ENCODE results near the gene PARVB.

Gene PARVB

GRCh38 chr22:44094751-44095302 is 70.7 kb downstream of the PARVB start:
- peaks cover 8 to 12% of the 10 kb centered on the region in 2 donors for H3K36me3 ChIP-seq (ENCODE audit: control insufficient read depth in 1 of 2, insufficient read depth in 2 of 2, low read length in 2 of 2)
- H3K4me3 ChIP-seq (ENCODE audit: low read depth in 1 of 2, low read length in 2 of 2) = no peak overlapping the region
- H3K9me3 ChIP-seq (ENCODE audit: control insufficient read depth in 1 of 2, low read length in 2 of 2) = no peaks in the 10 kb centered on the region

GRCh38 chr22:44096736-44097135 is 72.6 kb downstream of the PARVB start:
- no peak overlapping the region for H3K4me3 ChIP-seq (ENCODE audit: low read depth in 1 of 2, low read length in 2 of 2)
- H3K36me3 ChIP-seq (ENCODE audit: control insufficient read depth in 1 of 2, insufficient read depth in 2 of 2, low read length in 2 of 2) = peaks cover 8 to 12% of the 10 kb centered on the region in 2 donors
- H3K4me1 ChIP-seq (ENCODE audit: control insufficient read depth in 1 of 2, insufficient read depth in 2 of 2, low read length in 2 of 2) = no peaks in the 10 kb centered on the region
- H3K9me3 ChIP-seq (ENCODE audit: control insufficient read depth in 1 of 2, low read length in 2 of 2) = no peaks in the 10 kb centered on the region
- H3K27me3 ChIP-seq (ENCODE audit: low read depth, low read length) = no peaks in the 10 kb centered on the region
- no peak overlapping the region for H3K27ac ChIP-seq (ENCODE audit: low read length)

More at GRCh38 chr22:44094751-44095302, 70.7 kb downstream of the PARVB start:
- H3K27me3 ChIP-seq (ENCODE audit: low read depth, low read length) = no peaks in the 10 kb centered on the region
- no peak overlapping the region for H3K27ac ChIP-seq (ENCODE audit: low read length)
- peaks cover 0 to 12% of the 10 kb centered on the region in 2 donors for H3K4me1 ChIP-seq (ENCODE audit: control insufficient read depth in 1 of 2, insufficient read depth in 2 of 2, low read length in 2 of 2)

- H3K36me3 ChIP-seq (ENCODE audit: control insufficient read depth in 1 of 2, insufficient read depth in 2 of 2, low read length in 2 of 2) = peaks cover 12 to 13% of the 10 kb centered on the region in 2 donors
- no peaks in the 10 kb centered on the region for H3K27me3 ChIP-seq (ENCODE audit: low read depth, low read length)
- H3K9me3 ChIP-seq (ENCODE audit: control insufficient read depth in 1 of 2, low read length in 2 of 2) = no peaks in the 10 kb centered on the region
- no peaks in the 10 kb centered on the region for H3K4me1 ChIP-seq (ENCODE audit: control insufficient read depth in 1 of 2, insufficient read depth in 2 of 2, low read length in 2 of 2)
- H3K27ac ChIP-seq (ENCODE audit: low read length) = no peak overlapping the region
- no peak overlapping the region for H3K4me3 ChIP-seq (ENCODE audit: low read depth in 1 of 2, low read length in 2 of 2)
Measured at GRCh38 chr22:44097263-44098020, 73.3 kb downstream of the PARVB start.

- Histone ChIP-seq H3K4me1 (ENCODE audit: control insufficient read depth in 1 of 2, insufficient read depth in 2 of 2, low read length in 2 of 2) (no peaks in the 10 kb centered on the region), H3K9me3 (ENCODE audit: control insufficient read depth in 1 of 2, low read length in 2 of 2) (no peaks in the 10 kb centered on the region), H3K27me3 (ENCODE audit: low read depth, low read length) (no peaks in the 10 kb centered on the region), H3K4me3 (ENCODE audit: low read depth in 1 of 2, low read length in 2 of 2) (no peak overlapping the region), H3K27ac (ENCODE audit: low read length) (no peak overlapping the region), H3K36me3 (ENCODE audit: control insufficient read depth in 1 of 2, insufficient read depth in 2 of 2, low read length in 2 of 2) (peaks cover 10 to 12% of the 10 kb centered on the region in 2 donors)
Measured at GRCh38 chr22:44098021-44098739, 74.1 kb downstream of the PARVB start.

- Histone ChIP-seq H3K4me1 (ENCODE audit: control insufficient read depth in 1 of 2, insufficient read depth in 2 of 2, low read length in 2 of 2) (no peaks in the 10 kb centered on the region), H3K4me3 (ENCODE audit: low read depth in 1 of 2, low read length in 2 of 2) (no peak overlapping the region), H3K27ac (ENCODE audit: low read length) (no peak overlapping the region), H3K9me3 (ENCODE audit: control insufficient read depth in 1 of 2, low read length in 2 of 2) (no peaks in the 10 kb centered on the region), H3K36me3 (ENCODE audit: control insufficient read depth in 1 of 2, insufficient read depth in 2 of 2, low read length in 2 of 2) (peaks cover 10 to 12% of the 10 kb centered on the region in 2 donors), H3K27me3 (ENCODE audit: low read depth, low read length) (no peaks in the 10 kb centered on the region)
Measured at GRCh38 chr22:44098966-44099530, 74.9 kb downstream of the PARVB start.

- no peaks in the 10 kb centered on the region for H3K9me3 ChIP-seq (ENCODE audit: control insufficient read depth in 1 of 2, low read length in 2 of 2)
- no peaks in the 10 kb centered on the region for H3K27me3 ChIP-seq (ENCODE audit: low read depth, low read length)
- H3K4me1 ChIP-seq (ENCODE audit: control insufficient read depth in 1 of 2, insufficient read depth in 2 of 2, low read length in 2 of 2) = no peaks in the 10 kb centered on the region
- peaks cover 12 to 13% of the 10 kb centered on the region in 2 donors for H3K36me3 ChIP-seq (ENCODE audit: control insufficient read depth in 1 of 2, insufficient read depth in 2 of 2, low read length in 2 of 2)
- no peak overlapping the region for H3K27ac ChIP-seq (ENCODE audit: low read length)
- H3K4me3 ChIP-seq (ENCODE audit: low read depth in 1 of 2, low read length in 2 of 2) = no peak overlapping the region
Measured at GRCh38 chr22:44099696-44100095, 75.6 kb downstream of the PARVB start.

- no peaks in the 10 kb centered on the region for H3K27me3 ChIP-seq (ENCODE audit: low read depth, low read length)
Measured at GRCh38 chr22:44100411-44100810, 76.3 kb downstream of the PARVB start.

GRCh38 chr22:44102121-44102520 is 78.0 kb downstream of the PARVB start:
- Histone ChIP-seq H3K27ac (ENCODE audit: low read length) (no peak overlapping the region), H3K4me3 (ENCODE audit: low read depth in 1 of 2, low read length in 2 of 2) (no peak overlapping the region), H3K4me1 (ENCODE audit: control insufficient read depth in 1 of 2, insufficient read depth in 2 of 2, low read length in 2 of 2) (no peaks in the 10 kb centered on the region), H3K36me3 (ENCODE audit: control insufficient read depth in 1 of 2, insufficient read depth in 2 of 2, low read length in 2 of 2) (peaks cover 8 to 10% of the 10 kb centered on the region in 2 donors), H3K27me3 (ENCODE audit: low read depth, low read length) (no peaks in the 10 kb centered on the region), H3K9me3 (ENCODE audit: control insufficient read depth in 1 of 2, low read length in 2 of 2) (no peaks in the 10 kb centered on the region)

More at GRCh38 chr22:44100411-44100810, 76.3 kb downstream of the PARVB start:
- Histone ChIP-seq H3K9me3 (ENCODE audit: control insufficient read depth in 1 of 2, low read length in 2 of 2) (no peaks in the 10 kb centered on the region), H3K27ac (ENCODE audit: low read length) (no peak overlapping the region), H3K4me3 (ENCODE audit: low read depth in 1 of 2, low read length in 2 of 2) (no peak overlapping the region), H3K36me3 (ENCODE audit: control insufficient read depth in 1 of 2, insufficient read depth in 2 of 2, low read length in 2 of 2) (peaks cover 11 to 13% of the 10 kb centered on the region in 2 donors), H3K4me1 (ENCODE audit: control insufficient read depth in 1 of 2, insufficient read depth in 2 of 2, low read length in 2 of 2) (no peaks in the 10 kb centered on the region)

GRCh38 chr22:44102856-44103255 is 78.8 kb downstream of the PARVB start:
- H3K4me3 ChIP-seq (ENCODE audit: low read depth in 1 of 2, low read length in 2 of 2) = no peak overlapping the region
- H3K4me1 ChIP-seq (ENCODE audit: control insufficient read depth in 1 of 2, insufficient read depth in 2 of 2, low read length in 2 of 2) = no peaks in the 10 kb centered on the region
- H3K27me3 ChIP-seq (ENCODE audit: low read depth, low read length) = no peaks in the 10 kb centered on the region
- H3K27ac ChIP-seq (ENCODE audit: low read length) = no peak overlapping the region
- H3K9me3 ChIP-seq (ENCODE audit: control insufficient read depth in 1 of 2, low read length in 2 of 2) = no peaks in the 10 kb centered on the region
- peaks cover 8 to 10% of the 10 kb centered on the region in 2 donors for H3K36me3 ChIP-seq (ENCODE audit: control insufficient read depth in 1 of 2, insufficient read depth in 2 of 2, low read length in 2 of 2)

GRCh38 chr22:44103735-44104480 is 79.8 kb downstream of the PARVB start:
- Histone ChIP-seq H3K4me3 (ENCODE audit: low read depth in 1 of 2, low read length in 2 of 2) (no peak overlapping the region), H3K4me1 (ENCODE audit: control insufficient read depth in 1 of 2, insufficient read depth in 2 of 2, low read length in 2 of 2) (no peaks in the 10 kb centered on the region), H3K27ac (ENCODE audit: low read length) (no peak overlapping the region), H3K36me3 (ENCODE audit: control insufficient read depth in 1 of 2, insufficient read depth in 2 of 2, low read length in 2 of 2) (peaks cover 8 to 10% of the 10 kb centered on the region in 2 donors), H3K9me3 (ENCODE audit: control insufficient read depth in 1 of 2, low read length in 2 of 2) (no peaks in the 10 kb centered on the region), H3K27me3 (ENCODE audit: low read depth, low read length) (no peaks in the 10 kb centered on the region)

Data from muscle layer of duodenum (tissue), 2 donors.